Bone marrow (tissue), 2 donors: ENCODE measurements around the gene STRN4.
"Not testable (repeated sequence)": the region's sequence is repeated elsewhere in the genome, so short reads cannot be mapped to it uniquely, and the experiment has no call there.

Experiments
- DNase-seq, 2 donors: peaks; one replicate each; lab custom pipeline; 2025; lab: John Stamatoyannopoulos, UW

STRN4 gene, protein sequence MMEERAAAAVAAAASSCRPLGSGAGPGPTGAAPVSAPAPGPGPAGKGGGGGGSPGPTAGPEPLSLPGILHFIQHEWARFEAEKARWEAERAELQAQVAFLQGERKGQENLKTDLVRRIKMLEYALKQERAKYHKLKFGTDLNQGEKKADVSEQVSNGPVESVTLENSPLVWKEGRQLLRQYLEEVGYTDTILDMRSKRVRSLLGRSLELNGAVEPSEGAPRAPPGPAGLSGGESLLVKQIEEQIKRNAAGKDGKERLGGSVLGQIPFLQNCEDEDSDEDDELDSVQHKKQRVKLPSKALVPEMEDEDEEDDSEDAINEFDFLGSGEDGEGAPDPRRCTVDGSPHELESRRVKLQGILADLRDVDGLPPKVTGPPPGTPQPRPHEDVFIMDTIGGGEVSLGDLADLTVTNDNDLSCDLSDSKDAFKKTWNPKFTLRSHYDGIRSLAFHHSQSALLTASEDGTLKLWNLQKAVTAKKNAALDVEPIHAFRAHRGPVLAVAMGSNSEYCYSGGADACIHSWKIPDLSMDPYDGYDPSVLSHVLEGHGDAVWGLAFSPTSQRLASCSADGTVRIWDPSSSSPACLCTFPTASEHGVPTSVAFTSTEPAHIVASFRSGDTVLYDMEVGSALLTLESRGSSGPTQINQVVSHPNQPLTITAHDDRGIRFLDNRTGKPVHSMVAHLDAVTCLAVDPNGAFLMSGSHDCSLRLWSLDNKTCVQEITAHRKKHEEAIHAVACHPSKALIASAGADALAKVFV

DNA sequence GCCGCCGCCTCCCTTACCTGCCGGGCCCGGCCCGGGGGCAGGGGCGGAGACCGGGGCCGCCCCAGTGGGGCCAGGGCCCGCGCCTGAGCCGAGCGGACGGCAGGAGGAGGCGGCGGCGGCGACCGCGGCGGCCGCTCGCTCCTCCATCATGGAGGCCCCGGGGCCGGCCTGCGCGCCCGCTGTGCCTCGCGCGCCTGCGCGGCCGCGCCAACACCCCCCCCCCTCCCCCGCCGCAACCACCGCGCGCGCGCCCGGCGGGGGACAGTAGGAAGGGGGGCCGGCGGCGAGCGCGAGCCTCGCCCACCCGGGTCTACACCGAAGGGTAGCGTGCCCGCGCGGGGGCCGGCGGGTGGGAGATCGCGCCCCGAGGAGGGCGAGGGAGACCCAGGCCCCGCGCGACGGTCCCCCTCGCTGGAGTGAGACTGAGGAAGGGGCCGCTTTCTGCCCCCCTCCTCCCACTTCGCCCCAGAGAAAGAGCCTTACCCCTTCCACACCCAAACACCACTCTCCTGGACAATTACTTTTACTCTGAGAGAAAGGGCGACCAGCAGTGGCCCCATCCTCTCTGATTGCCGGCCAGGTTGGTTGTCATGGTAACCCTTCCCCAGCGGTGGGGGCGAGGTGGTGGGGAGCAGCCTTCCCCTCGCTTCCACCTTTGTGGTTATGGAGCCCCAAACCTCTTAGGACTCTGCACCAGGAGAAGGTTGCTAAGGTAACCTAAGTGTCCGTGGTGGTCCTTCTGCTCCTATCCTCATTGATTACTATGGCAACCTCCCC is at the start of gene STRN4:
Gene STRN4 (minus strand): TSS at position 170 of the 777 bp plus-strand sequence. CDS start 20 bp downstream, at position 150.
- DNase-seq = peak; percentile 20 to 22

DNA sequence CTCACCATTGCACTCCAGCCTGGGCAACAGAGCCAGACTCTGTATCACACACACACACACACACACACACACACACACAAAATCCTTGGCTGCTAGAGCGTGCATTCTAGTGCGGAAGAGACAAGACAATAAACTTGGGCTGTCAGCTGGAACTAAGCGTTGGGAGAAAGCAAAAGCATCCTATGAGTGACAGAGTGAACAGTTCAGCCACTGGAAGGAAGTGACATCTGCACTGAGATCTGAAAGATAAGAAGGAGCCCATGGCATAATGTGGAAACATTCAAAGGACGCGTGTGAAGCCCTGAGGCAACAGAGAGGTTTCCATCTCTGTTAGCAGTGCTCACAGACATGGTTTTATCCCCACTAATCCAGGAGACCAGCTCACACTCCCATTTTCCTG is 45.7 kb upstream of the STRN4 start:
- DNase-seq = peak in 1 of 2 donors; percentile 96

DNA sequence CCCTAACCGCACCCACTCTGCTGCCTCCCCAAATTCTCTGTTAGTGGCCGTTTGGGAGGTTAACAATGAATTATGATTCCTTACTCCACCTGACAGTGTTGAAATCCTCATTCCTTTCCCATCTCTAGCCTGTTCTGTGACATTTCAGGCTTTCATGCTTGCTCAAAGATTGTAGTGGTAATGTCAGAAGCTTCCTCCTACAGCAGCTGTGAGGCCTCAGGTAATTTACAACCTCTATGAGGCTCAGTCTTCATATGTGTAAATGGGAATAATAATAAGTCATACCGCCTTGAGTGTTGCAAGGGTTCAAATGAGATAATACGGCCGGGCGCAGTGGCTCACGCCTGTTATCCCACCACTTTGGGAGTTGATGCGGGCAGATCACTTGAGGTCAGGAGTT is 43.1 kb upstream of the STRN4 start:
- no peak for DNase-seq

DNA sequence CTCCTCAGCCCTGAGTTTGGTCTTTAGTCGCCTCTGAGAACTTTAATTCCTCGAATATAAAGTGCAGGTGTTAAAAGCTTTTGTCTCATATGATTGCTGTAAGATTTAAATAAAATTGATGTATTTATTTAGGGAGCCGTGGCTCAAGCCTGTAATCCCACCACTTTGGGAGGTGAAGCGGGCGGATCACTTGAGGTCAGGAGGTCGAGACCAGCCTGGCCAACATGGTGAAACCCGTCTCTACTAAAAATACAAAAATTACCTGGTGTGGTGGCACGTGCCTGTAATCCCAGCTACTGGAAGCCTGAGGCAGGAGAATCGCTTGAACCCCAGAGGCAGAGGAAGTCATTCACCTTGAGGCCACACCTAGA is 42.7 kb upstream of the STRN4 start:
- DNase-seq = no peak

DNA sequence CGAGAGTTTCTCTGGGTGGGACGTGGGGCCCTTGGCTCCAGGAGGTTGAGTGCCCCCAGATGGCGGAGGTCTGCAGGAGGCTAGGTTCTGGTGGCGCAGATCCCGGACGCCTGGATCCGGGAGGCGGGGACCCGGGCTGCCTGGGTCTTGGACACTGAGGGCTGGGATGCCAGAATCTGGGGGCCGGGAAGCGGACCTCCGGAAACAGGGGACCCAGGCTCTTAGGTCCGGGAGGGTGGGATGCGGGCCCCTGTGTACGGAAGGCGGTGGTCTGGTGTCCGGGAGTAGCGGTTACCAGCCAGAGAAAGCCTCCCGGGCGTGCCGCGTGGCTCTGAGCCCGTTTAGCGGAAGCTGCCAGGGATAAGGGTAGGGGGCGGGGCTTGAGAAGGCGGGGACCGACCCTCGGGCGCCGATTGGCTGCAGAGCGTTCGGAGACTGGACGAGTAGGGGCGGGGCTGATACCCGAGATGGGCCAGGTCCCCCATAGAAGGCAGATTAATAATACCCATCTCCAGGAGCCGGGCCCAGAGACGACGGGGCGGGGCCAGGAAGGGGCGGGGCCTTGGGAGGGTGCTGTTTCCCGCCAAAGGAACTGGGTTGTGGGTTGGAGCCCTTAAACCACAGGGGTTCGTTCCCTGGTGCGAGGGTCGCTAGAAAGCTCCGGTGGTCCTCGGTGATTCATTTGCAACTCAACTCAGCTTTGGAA is 42.2 kb upstream of the STRN4 start, which contains the start of gene SLC1A5:
Gene SLC1A5 (minus strand): TSS at position 333 of the 706 bp plus-strand sequence. CDS start 629 bp downstream, outside the sequence.
- DNase-seq = peak; percentile 86 to 92

DNA sequence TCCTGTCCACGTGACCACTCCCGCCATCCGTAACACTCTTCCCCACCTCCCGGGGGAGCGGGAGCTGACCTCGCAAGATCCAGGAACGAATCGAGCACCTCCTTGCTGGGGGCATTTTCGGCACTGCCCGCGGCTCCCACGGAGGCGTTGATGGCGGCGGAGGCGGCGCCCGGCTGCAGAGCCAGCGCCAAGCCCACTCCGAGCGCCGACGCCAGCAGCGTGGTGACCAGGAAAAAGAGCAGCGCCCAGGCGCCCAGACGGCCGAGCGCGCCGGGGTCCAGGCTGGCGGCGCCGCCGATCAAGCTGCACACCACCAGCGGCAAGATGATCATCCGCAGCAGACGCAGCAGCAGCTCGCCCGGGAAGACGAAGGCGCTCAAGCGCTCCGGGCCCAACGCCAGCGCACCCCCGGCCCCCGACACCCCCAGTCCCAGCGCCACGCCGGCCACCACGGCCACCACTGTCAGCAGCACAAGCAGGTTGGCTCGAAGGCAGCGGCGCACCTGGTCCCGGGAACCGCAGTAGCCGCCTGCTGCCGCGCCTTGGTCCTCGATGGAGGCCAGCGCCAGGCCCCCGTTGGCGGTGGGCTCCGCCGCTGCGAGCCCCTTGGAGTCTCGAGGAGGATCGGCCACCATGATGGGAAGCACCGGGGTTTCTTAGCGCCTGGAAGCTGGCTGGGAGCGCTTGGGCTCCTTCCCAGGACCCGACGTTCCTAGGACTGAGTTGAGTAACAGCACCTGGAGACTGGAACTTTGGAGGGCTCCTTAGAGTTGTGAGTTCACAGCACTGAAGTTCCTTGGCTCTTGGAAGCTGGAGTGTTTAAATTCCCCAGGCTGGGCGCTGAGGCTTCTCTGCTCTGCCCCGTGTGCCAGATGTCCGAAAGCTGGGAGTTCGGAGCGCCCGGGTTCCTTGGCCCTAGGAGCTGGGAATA is 41.3 kb upstream of the STRN4 start:
- peak in 1 of 2 donors; percentile 37 for DNase-seq

DNA sequence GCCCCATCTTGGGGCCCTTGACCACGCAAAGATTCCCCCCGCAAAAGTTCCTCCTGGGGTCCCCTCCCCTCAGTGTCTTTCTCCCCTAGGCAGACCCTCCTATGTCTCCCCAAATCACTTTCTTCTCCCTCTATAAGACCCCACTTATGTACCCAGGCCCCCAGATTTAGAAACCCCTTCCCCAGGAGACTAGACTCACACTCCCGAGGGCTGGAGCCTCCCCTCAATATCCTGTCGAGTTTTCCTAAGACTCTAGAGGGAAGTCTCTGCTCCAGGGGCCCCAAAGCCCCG is 40.7 kb upstream of the STRN4 start:
- DNase-seq = no peak

DNA sequence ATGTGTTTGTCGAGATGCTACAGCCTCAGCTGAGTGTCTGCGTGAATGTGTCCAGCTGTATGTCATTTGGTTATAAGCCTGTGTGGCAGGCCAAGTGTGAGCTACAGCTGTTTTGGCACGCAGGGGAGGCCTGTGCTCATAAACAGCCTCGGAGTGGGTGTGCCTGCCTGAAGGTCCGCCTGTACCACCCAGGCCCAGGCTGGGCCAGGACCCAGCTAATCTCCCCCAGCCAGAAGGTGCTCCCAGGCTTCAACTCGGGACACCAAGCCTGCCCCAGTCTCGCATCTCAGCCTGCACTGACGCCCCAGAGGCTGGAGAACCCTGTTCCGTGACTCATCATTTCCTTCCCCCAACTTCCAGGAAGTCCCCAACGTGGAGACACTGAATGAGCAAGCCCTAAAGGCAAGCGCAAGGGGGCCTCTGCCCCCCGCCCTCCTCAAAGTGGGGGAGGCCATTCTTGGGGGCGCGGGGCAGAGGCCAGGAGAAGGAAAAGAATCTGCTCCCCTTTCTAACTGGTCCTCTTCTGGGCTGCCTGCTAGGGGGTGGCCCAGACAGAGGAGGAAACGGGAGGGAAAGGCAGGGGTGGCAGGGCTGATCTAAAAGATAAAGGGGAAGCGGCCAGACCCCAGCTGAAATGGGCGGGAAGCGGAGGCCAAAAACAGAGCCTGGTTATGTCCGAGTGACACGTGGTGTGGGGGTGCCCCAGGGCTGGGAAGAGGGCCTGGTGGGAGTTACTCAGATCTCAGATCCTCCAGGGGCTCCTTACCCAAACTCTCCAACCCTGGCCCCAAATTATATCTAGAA is 40.2 kb upstream of the STRN4 start:
- DNase-seq = peak; percentile 85 to 89

DNA sequence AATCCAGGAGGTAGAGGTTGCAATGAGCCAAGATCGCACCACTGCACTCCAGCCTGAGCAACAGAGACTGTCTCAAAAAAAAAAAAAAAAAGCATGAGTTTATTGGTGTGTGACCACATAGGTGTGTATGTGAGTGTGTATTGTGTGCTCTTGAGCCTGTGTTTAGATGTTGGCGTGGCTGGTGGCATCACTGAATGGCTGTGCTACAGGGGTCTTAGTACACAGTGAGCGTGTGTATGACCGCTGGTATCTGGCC is 39.7 kb upstream of the STRN4 start:
- DNase-seq = no peak

DNA sequence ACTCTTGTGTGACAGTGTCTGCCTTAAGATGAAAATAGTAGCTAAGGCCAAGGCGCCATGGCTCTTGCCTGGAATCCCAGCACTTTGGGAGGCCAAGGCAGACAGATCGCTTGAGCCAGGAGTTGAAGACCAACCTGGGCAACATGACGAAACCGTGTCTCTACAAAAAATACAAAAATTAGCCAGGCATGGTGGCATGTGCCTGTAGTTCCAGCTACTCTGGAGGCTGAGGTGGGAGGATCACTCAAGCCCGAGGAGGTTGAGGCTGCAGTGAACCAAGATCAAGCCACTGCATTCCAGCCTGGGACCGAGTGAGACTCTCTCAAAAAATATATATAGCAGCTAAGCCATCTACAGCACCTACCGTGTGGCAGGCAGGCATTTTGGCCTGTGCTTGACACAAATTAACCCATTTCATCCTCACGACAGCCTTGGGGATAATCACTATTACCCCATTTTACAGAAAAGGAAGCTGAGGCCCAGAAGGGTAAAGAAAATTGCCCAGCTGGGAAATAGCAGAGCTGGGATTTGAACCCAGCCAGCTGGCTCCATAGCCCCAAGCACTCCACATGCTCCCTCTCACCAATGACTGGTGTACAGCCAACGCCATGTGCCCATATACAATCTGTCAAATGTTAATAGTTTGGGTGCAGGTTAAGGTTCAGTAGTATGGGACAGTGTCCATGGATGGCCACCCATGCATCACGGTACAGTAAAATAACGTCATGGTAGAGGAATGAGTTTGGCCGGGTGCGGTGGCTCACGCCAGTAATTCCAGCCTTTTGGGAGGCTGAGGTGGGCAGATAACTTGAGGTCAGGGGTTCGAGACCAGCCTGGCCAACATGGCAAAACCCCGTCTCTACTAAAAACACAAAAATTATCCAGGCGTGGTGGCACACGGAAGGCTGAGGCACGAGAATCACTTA is 39.1 kb upstream of the STRN4 start:
- DNase-seq = no peak

DNA sequence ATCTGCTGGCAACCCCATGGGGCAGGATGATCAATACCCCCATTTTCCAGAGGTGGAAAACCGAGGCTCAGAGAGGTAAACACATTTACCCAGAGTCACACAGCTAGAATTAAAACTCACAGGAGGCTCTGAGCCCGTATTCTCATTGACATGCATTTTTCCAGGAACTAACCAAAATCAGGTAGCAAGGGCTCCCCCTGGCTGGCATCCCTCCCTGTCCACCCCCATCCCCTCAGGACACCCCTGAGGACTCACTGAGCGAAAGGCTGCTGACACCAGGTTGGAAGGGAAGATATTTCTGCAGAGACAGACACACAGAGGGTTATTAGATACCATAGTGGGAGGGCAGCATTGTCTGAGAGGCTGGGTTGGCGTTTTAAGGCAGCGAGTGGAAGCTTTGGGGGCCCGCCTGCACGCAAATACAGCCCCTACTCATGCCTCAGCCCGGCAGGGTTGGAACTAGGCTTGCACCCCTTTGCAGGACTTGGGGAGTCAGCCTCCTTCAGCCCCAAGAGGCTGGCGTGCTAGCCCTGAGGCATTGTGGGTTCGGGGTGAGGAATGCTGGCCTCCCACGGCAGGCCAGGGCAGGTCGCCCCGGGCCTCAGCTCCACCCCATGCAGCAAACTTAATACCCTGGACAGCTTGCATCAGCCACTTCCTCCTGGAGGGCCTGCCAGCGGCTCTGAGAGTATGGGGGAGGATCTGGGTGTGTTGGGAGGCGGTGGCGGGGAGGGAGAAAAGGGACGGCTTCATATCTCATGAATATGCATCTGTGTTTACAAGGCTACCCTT is 38.2 kb upstream of the STRN4 start:
- peak; percentile 44 to 78 for DNase-seq

DNA sequence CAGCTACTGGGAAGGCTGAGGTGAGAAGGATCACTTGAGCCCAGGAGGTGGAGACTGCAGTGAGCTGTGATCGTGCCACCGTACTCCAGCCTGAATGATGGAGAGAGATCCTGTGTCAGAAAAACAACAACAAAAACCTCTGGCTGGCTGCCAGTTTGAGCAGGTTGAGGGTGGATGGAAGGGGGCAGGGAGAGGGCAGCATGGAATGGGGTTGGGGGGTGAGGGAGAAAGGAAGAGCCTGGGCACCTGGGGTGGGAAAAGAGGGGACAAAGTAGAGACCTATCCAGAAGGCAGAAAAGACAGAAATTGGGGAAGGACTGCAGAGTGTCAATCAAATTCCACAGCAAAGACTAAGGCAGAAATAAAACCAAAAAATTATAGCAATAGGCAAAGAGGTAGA is 37.4 kb upstream of the STRN4 start:
- no peak for DNase-seq

DNA sequence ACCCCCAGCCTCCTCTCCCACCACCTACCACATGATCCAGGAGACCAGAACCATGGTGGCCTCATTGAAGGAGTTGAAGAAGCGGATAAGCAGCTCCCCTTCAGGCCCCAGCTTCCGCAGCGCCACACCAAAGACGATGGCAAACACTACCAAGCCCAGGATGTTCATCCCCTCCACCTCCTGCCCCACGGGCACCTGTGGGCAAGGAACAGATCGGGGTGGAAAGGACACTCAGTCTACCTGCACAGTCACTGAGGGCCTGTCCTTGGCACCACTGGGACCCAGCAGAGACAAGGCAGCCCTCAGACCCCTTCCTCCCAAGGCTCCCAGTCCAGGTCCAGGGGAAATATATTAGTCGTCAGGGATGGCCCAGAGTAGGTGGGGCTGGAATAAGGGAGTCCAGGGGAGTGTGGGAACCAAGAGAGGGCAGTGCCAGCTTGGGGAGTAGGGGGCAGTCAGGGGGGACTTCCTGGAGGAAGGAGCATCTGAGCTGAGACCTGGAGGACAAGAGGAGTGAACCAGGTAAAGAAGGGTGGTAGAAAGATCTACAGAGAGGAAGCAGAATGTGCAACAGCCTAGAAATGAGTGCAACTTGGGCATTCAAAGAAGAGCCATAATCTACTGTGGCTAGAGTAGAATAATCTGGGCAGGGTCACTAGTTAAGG is 36.2 kb upstream of the STRN4 start:
- no peak for DNase-seq

DNA sequence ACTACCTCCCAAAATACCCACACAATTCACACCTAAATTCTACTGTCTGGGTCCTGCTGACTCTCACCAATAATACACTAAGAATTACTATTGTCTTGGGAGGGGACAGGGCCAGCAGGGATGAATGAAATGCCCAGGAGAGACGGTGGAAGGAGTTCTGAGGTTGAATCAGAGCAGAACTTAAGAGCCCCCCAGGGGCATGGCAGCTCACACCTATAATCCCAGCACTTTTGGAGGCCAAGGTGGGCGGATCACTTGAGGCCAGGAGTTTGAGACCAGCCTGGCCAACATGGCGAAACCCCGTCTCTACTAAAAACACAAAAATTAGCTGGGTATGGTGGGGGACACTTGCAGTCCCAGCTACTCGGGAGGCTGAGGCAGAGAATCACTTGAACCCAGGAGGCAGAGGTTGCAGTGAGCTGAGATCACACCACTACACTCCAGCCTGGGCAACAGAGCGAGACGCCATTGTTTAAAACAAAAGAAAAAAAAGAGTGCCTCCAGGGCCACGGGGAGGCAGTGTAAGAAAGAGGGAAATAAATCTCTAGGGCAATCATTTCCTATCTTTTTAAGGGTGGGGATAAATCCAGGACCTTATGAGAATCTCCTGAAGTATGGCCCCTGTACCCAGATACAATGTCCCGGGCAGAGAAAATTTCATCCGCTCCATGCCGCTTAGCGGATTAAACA is 31.9 kb upstream of the STRN4 start:
- DNase-seq = not testable (repeated sequence)

DNA sequence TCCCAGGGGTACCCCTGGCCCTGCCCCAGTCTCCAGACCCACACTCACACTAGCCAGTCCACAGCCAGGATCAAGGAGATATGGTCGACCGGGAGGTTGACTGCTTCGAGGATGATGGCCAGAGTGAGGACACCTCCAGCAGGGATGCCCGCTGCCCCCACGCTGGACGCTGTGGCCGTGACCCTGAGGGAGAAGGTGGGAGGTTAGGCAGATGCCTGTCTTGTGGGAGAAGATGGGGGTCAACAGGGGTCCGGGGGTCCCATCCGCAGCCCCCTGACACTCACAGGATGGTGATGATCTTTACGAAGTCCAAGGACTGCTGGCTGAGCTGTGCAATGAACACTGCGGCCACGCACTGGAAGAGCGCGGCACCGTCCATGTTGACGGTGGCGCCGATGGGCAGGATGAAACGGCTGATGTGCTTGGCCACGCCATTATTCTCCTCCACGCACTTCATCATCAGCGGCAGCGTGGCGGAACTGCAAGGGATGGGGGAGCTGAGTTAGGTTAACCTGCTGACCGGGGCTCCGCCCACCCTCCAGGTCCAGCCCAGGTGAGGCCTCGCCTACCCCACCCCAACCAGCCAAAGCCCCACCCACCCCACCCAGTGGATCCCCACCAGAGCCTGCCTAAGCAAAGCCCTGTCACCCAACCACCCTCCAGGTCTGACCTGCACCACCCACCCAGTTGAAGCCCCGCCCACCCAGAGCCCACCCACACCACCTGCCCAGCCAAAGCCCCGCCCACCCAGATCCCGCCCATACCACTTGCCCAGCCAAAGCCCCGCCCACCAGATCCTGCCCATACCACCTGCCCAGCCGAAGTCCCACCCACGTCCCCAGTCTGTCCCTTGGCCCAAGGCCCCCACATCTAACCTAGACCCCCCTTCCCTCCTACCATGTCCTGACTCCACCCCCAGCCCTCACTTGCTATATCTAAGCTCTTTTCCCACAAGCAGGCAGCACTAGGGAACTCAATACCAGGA is 31.0 kb upstream of the STRN4 start:
- no peak for DNase-seq
